AG04449 (cell line): ENCODE measurements around the gene MXD4.

Experiments
- CTCF ChIA-PET: fragments of 350-600 bp; formaldehyde crosslinking; extraction: SDS; loops from one replicate; lab custom pipeline; 2021; ENCODE audit warnings: antibody characterized with exemption; lab: Yijun Ruan, JAX
- POLR2A ChIA-PET: fragments of 400-600, 350-600 bp; formaldehyde crosslinking; extraction: SDS; loops from one replicate; lab custom pipeline; 2020; ENCODE audit warnings: antibody characterized with exemption, inconsistent platforms; lab: Yijun Ruan, JAX
- DNase-seq: peaks from one replicate; pipeline ENCODE4 v3.0.0-alpha.2; 2010; ENCODE audit warnings: low read depth, low spot score
- H3K4me3 ChIP-seq: 2 replicates; pipeline ENCODE4 v1.5.1; 2011; ENCODE audit warnings: low read depth, mild to moderate bottlenecking, control low read depth, low read length
- CTCF ChIP-seq: IDR thresholded peaks from one replicate; pipeline ENCODE4 v1.5.1; 2011; ENCODE audit warnings: mild to moderate bottlenecking, moderate library complexity, low read length, control low read depth, inconsistent platforms; ENCODE audit not compliant: insufficient read depth; ENCODE audit errors: missing control alignments

MXD4 gene

GRCh38 chr4:2295900-2296442 lies 34.1 kb upstream of the MXD4 start:
- ChIA-PET CTCF (no interaction called here), POLR2A (no interaction called here)
- TF ChIP-seq CTCF = no peak

GRCh38 chr4:2295500-2295899 lies 33.6 kb upstream of the MXD4 start:
- ChIA-PET CTCF (no interaction called here), POLR2A (no interaction called here)
- no peak for TF ChIP-seq CTCF
- no peak for DNase-seq
- H3K4me3 ChIP-seq = no peak overlapping the region

More at GRCh38 chr4:2295900-2296442, 34.1 kb upstream of the MXD4 start:
- no peak for DNase-seq
- H3K4me3 ChIP-seq = no peak overlapping the region

- H3K4me3 ChIP-seq = no peak overlapping the region
- ChIA-PET CTCF (no interaction called here), POLR2A (no interaction called here)
- no peak for TF ChIP-seq CTCF
- DNase-seq = peak; percentile 12
Measured at GRCh38 chr4:2292646-2293108, 30.8 kb upstream of the MXD4 start.

- no peak for DNase-seq
- H3K4me3 ChIP-seq = no peak overlapping the region
- CTCF ChIA-PET = no interaction called here
Measured at GRCh38 chr4:2291705-2292645, 30.1 kb upstream of the MXD4 start.

GRCh38 chr4:2290974-2291704 lies 29.2 kb upstream of the MXD4 start:
- no peak overlapping the region for H3K4me3 ChIP-seq
- DNase-seq = no peak
- POLR2A ChIA-PET = no interaction called here
- TF ChIP-seq CTCF = no peak
- CTCF ChIA-PET = no interaction called here

More at GRCh38 chr4:2291705-2292645, 30.1 kb upstream of the MXD4 start:
- no peak for TF ChIP-seq CTCF
- POLR2A ChIA-PET = no interaction called here

- ChIA-PET CTCF (no interaction called here), POLR2A (no interaction called here)
- DNase-seq = no peak
- H3K4me3 ChIP-seq = no peak overlapping the region
- no peak for TF ChIP-seq CTCF
Measured at GRCh38 chr4:2290488-2290887, 28.6 kb upstream of the MXD4 start.
